ENCODE results near the gene GLOD5. TPM values are rescaled to one million over a fixed set of nuclear protein-coding genes. Genes with fewer than 3 reads are reported as not detected.

The GLOD5 gene
- total RNA-seq, 1 donor from 2014 or later: not detected

DNA sequence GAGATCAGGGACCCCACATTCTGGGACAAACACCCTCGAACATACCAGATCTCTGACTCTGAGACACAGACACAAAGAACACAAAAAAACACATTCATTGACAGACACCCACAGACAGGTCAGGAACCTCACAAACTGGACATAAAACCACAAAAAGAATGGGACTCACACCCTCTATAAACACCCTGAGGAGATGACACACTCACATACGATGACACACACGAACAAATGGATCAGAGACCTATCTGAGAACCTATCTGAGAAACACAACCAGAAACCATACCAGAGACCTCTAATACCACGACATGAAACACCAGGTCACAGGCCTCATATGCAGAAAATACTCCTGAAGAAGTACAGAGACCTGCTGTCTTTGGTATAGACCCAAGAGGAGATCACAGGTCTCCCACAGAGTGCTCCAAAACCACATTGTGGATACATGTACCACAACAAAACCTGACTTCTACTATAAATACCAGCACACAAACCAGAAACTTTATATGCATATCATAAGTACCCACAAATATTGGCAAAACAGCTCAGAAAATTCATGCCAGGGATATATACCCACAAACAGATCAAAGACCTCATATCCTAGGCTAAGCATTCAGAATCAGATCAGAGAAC lies 45.6 kb upstream of the GLOD5 start:
- TF ChIP-seq, protein P1, sequence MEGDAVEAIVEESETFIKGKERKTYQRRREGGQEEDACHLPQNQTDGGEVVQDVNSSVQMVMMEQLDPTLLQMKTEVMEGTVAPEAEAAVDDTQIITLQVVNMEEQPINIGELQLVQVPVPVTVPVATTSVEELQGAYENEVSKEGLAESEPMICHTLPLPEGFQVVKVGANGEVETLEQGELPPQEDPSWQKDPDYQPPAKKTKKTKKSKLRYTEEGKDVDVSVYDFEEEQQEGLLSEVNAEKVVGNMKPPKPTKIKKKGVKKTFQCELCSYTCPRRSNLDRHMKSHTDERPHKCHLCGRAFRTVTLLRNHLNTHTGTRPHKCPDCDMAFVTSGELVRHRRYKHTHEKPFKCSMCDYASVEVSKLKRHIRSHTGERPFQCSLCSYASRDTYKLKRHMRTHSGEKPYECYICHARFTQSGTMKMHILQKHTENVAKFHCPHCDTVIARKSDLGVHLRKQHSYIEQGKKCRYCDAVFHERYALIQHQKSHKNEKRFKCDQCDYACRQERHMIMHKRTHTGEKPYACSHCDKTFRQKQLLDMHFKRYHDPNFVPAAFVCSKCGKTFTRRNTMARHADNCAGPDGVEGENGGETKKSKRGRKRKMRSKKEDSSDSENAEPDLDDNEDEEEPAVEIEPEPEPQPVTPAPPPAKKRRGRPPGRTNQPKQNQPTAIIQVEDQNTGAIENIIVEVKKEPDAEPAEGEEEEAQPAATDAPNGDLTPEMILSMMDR (IDR thresholded peaks at IDR 0.05; ENCODE audit: unreplicated experiment): no peak
- H3K36me3 Mint-ChIP-seq (ENCODE audit: insufficient read depth): no peaks in the 10 kb centered on the region
- H3K4me3 Mint-ChIP-seq (ENCODE audit: low read depth): no peak overlapping the region
- no peak overlapping the region for H3K27ac Mint-ChIP-seq
- H3K9me3 Mint-ChIP-seq (ENCODE audit: low read depth): peaks cover 28% of the 10 kb centered on the region
- peaks cover 24% of the 10 kb centered on the region for H3K4me1 Mint-ChIP-seq (ENCODE audit: low read depth)
- DNase-seq (ENCODE audit: low spot score, unreplicated experiment): no peak
- peaks cover 58% of the 10 kb centered on the region for H3K27me3 Mint-ChIP-seq

DNA sequence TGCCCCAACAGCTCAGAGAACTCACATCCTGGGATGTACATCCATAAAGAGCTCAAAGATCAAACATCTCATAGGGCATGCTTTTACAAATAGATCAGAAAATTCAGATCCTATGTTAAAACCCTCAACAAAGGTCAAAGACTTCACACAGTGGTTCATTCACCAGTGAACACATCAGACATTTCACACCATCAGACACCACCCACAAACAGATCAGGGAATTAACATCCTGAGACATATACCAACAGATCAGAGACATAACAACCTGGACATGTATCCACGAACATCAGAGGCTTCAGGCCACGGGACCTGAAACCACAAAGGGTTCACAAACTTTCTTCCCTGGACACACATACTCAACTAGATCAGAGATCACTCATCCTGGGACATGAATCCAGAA lies 41.6 kb upstream of the GLOD5 start:
- H3K4me1 Mint-ChIP-seq (ENCODE audit: low read depth): no peaks in the 10 kb centered on the region
- H3K27ac Mint-ChIP-seq: no peak overlapping the region
- no peaks in the 10 kb centered on the region for H3K36me3 Mint-ChIP-seq (ENCODE audit: insufficient read depth)
- H3K9me3 Mint-ChIP-seq (ENCODE audit: low read depth): peaks cover 18% of the 10 kb centered on the region
- DNase-seq (ENCODE audit: low spot score, unreplicated experiment): no peak
- peaks cover 18% of the 10 kb centered on the region for H3K27me3 Mint-ChIP-seq
- no peak overlapping the region for H3K4me3 Mint-ChIP-seq (ENCODE audit: low read depth)
- TF ChIP-seq, protein P1 (IDR thresholded peaks at IDR 0.05; ENCODE audit: unreplicated experiment): no peak

DNA sequence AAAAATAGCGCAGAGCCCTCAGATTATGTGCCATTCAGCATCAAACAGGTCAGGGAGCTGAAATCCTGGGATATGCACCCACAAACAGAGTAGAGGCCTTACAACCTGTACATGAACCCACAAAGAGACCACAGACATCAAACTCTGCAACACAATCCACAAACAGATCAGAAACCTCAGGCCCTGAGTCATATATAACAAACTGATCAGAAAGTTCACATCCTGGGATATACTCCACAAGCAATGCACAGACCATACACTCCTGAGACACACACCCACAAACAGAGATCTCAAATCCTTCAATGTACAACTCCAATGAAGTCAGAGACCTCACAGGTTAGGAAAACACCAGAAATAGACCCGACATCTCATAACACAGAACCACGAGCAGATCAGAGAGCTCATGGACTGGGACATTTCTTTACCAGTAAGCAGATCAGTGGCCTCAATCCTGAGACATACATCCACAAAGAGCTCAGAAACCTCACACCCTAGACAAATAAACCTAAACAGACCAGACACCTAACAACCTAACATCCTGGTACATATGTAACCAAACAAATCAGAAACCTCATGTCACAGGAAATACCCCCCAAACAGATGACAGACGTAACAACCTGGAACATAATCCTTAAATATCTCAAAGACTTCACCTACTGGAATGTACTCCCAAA lies 40.8 kb upstream of the GLOD5 start:
- H3K36me3 Mint-ChIP-seq (ENCODE audit: insufficient read depth): no peaks in the 10 kb centered on the region
- TF ChIP-seq, protein P1 (IDR thresholded peaks at IDR 0.05; ENCODE audit: unreplicated experiment): no peak
- H3K27me3 Mint-ChIP-seq: peaks cover 11% of the 10 kb centered on the region
- H3K9me3 Mint-ChIP-seq (ENCODE audit: low read depth): peaks cover 18% of the 10 kb centered on the region
- H3K4me3 Mint-ChIP-seq (ENCODE audit: low read depth): no peak overlapping the region
- no peak for DNase-seq (ENCODE audit: low spot score, unreplicated experiment)
- no peaks in the 10 kb centered on the region for H3K4me1 Mint-ChIP-seq (ENCODE audit: low read depth)
- no peak overlapping the region for H3K27ac Mint-ChIP-seq

DNA sequence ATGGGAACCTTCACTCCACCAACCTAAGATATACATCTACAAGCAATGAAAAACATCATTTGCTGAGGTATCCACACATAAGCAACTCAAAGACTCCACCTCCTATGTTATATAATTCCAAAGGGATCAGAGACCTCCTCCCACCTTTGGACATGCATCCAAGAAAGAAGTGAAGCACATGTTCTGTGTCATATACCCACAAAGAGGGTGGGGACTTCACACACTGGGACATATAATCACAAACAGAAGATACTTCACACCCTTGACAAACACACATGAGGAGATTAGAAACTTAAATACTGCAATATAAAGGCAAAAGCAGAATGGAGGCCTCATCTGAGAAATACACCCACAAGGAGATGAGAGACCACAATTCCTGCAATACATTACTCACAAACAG lies 39.6 kb upstream of the GLOD5 start:
- H3K27ac Mint-ChIP-seq: no peak overlapping the region

DNA sequence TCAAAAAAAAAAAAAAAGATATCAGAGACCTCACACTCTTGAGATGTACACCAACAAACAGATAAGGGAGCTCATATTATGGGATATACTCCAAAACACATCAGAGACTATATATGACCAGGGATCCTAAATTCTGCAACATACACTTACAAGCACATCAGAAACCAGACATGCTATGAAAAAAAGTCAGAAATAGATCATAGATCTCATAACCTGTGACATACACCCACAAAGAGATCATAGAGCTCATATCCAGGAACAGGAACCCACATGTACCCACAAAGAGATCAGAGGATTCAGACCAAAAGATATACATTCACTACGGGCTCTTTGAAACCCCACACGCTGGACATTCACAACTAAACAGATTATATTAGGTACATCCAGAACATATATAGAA lies 35.0 kb upstream of the GLOD5 start:
- no peaks in the 10 kb centered on the region for H3K4me1 Mint-ChIP-seq (ENCODE audit: low read depth)
- H3K9me3 Mint-ChIP-seq (ENCODE audit: low read depth): peaks cover 7% of the 10 kb centered on the region
- H3K27me3 Mint-ChIP-seq: no peaks in the 10 kb centered on the region
- H3K36me3 Mint-ChIP-seq (ENCODE audit: insufficient read depth): no peaks in the 10 kb centered on the region
- no peak overlapping the region for H3K27ac Mint-ChIP-seq
- no peak for DNase-seq (ENCODE audit: low spot score, unreplicated experiment)
- H3K4me3 Mint-ChIP-seq (ENCODE audit: low read depth): no peak overlapping the region
- TF ChIP-seq, protein P1 (IDR thresholded peaks at IDR 0.05; ENCODE audit: unreplicated experiment): no peak

More for the DNA sequence above, 39.6 kb upstream of the GLOD5 start:
- peaks cover 18% of the 10 kb centered on the region for H3K9me3 Mint-ChIP-seq (ENCODE audit: low read depth)
- H3K4me3 Mint-ChIP-seq (ENCODE audit: low read depth): no peak overlapping the region
- DNase-seq (ENCODE audit: low spot score, unreplicated experiment): no peak
- TF ChIP-seq, protein P1 (IDR thresholded peaks at IDR 0.05; ENCODE audit: unreplicated experiment): no peak
- no peaks in the 10 kb centered on the region for H3K4me1 Mint-ChIP-seq (ENCODE audit: low read depth)
- H3K27me3 Mint-ChIP-seq: peaks cover 5% of the 10 kb centered on the region
- H3K36me3 Mint-ChIP-seq (ENCODE audit: insufficient read depth): no peaks in the 10 kb centered on the region

Data from progenitor cell of endocrine pancreas (in vitro differentiated cells).